Islet precursor cell (in vitro differentiated cells): ENCODE results near the gene SLC25A29.
"Not testable (repeated sequence)": the region's sequence is repeated elsewhere in the genome, so short reads cannot be mapped to it uniquely, and the experiment has no call there.

Experiments
- DNase-seq: peaks from one replicate; pipeline ENCODE4 v3.0.0-alpha.2; 2018

Gene SLC25A29

GRCh38 chr14:100330388-100330931, 24.2 kb upstream of the SLC25A29 start:
- no peak for DNase-seq

GRCh38 chr14:100330007-100330344, 23.7 kb upstream of the SLC25A29 start:
- no peak for DNase-seq

- no peak for DNase-seq
Measured at GRCh38 chr14:100329233-100330006, 23.2 kb upstream of the SLC25A29 start.

DNA sequence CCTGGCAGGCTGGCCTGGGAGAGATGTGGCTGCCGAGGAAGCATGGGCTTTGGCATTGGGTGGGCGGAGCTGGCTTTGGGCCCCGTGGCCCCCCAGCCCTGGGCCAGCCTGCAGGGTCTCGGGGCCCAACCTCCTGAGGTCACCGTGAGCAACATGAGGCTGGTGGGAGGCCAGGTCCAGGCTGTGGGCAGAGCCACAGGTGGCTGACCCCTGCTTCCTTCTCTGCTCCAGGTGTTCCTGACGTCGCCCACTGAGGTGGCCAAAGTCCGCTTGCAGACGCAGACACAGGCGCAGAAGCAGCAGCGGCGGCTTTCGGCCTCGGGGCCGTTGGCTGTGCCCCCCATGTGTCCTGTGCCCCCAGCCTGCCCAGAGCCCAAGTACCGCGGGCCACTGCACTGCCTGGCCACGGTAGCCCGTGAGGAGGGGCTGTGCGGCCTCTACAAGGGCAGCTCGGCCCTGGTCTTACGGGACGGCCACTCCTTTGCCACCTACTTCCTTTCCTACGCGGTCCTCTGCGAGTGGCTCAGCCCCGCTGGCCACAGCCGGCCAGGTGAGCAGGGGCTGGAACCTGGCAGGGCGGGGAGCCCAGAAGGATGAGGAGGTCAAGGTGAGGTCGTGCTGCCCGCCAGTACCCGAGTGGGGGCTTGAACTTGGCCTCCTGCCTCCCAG, 22.4 kb upstream of the SLC25A29 start:
- DNase-seq: no peak

- no peak for DNase-seq
Measured at GRCh38 chr14:100327128-100327527, 20.9 kb upstream of the SLC25A29 start.

- no peak for DNase-seq
Measured at GRCh38 chr14:100325958-100326357, 19.7 kb upstream of the SLC25A29 start.

DNA sequence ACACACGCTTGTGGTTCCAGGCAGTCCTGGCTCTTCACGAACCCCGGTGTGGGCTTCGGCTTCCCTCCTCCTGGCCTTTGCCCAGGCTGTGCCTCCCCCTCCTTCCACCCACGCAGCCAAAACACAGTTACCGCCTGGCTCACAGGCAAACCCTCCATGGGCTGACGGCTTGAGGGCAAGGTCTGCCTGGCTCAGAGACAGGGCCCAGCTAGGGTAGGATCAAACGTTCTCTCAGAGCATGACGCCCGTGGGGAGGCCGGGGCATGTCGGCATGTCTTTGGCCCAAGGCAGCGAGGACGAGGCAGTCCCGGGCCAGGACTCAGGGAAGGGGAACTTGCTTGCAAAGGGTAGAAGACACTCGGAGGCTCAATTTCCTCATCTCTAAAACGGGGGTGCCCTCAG, 19.0 kb upstream of the SLC25A29 start:
- DNase-seq: no peak

DNA sequence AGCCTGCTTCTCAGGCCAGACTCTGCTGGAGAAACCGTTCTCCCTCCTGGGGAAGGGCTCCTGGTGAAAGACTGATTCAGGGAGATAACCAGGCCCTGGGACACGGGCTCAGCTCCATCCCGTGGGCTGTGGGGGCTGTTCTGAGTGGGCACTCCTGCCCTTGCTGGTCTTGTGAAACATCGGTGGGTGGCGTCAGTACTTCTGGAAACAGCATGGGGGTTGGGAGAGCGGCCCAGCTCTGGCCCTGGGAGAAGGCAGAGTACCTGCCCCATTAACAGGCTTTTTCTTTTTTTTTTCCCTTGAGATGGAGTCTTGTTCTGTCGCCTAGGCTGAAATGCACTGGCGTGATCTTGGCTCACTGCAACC, 17.7 kb upstream of the SLC25A29 start:
- DNase-seq: no peak

- DNase-seq: no peak
Measured at GRCh38 chr14:100323121-100323941, 17.1 kb upstream of the SLC25A29 start, which contains the start of gene SLC25A47. SLC25A47 (plus strand) TSS chr14:100323339; CDS start chr14:100323415, 76 bp downstream.

DNA sequence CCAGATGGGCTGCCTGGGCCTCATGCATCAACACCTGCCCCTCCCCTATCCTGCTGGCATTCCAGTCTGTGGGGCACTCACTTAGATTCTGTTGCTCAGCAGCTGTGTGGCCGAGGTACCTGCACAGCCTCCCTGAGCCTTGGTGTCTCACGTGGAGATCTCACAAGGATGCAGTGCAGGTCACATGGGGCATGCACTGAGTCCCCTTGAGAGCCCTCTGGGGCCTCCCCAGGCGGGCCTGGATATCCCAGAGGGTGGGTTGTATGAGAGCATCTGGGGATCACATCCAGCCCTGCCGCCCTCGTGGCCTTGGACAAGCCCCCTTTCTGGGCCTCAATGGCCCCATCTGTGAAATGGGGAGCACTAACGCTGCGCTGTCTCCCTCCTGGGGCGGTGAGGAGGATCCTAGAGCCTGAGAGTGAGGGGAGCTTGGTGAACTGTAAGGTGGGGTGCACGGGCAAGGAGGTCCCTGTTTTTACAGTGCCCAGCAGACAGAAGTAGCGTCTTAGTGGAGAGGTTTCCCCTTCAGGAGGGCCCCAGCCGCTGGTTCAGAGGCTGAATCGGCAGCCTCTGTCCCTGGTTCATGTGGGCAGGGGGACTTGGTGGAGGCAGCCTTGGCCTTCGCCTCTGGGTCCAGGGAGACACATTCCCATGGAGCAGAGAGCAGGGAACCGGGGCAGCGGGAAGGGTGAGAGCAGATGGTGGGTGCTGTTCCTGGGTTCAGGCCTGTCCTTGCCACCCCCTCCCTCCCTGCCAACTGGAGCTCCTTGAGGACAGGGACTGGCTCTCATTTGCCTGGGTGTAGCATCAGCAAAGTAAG, 16.1 kb upstream of the SLC25A29 start:
- no peak for DNase-seq

DNA sequence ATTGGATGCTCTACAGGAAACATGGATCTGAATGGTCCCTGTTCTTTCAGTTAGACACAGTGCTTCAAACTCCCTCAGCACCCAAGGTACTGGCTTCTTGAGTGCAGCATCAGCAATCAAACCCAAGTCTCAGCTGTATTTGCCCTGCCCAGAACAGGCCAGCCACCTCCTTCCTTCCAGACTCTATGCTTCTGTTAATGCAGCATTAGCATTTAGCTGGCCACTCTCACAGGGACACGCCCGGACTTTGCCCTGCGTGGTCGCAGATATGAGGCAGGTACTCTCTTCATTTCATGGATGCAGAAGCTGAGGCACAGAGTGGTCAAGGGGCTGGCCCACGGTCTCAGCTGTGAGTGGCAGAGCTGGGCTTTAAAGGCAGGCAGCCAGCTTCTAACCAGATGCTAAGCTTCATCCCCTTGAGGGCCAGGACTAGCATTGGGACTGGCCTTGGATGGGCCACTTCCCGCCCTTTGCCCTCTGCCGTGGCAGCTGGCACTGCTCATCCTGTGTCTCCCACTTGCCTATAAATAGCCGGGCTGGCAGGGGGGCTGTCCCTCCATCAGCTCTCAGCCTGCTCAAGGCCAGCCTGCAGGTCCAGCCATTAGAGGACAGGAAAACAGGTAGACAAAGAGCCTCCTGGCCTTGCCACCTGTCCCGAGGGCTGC, 15.4 kb upstream of the SLC25A29 start:
- no peak for DNase-seq

GRCh38 chr14:100320157-100320856, 14.1 kb upstream of the SLC25A29 start:
- no peak for DNase-seq

- peak; percentile 85 for DNase-seq
Measured at GRCh38 chr14:100317912-100318808, 11.9 kb upstream of the SLC25A29 start.

DNA sequence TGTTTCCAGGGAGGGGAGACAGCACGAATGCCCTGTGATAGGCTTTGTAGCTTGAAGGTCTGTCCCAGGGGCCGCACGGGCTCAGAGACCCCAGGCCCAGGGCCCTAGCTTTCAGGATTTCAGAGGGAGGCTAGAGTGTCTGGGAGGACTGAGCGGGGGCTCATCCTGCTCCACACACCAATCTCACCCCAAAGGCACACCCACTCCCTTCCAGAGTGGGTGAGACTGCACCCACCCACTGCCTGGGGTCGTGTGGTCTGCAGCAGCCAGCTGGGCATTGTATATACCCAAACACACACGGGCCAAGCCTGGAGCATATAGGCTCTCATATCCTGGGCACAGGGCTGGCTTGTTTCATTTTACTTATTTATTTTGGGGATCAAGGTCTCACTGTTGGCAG, 11.1 kb upstream of the SLC25A29 start:
- no peak for DNase-seq

DNA sequence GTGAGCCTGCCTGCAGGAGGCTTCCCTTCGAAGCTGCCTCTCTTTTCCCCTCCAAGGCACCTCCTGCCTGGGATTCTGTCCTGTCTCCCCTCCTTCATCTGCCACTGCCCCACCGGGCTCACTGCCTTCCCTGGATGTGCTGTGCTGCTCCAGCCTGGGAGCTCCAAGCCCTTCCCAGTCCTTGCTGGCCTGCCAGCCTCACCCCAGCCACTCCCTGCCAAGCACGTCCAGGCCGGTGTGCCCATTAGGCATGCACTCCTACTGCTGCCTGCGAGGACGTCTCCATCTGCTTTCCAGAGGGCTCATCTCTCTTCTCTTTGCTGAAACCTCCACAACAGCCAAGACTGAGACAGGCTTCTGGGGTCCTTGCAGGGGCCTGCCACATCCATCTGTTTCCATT, 8.5 kb upstream of the SLC25A29 start:
- no peak for DNase-seq

- DNase-seq: no peak
Measured at GRCh38 chr14:100313464-100314230, 7.4 kb upstream of the SLC25A29 start.

DNA sequence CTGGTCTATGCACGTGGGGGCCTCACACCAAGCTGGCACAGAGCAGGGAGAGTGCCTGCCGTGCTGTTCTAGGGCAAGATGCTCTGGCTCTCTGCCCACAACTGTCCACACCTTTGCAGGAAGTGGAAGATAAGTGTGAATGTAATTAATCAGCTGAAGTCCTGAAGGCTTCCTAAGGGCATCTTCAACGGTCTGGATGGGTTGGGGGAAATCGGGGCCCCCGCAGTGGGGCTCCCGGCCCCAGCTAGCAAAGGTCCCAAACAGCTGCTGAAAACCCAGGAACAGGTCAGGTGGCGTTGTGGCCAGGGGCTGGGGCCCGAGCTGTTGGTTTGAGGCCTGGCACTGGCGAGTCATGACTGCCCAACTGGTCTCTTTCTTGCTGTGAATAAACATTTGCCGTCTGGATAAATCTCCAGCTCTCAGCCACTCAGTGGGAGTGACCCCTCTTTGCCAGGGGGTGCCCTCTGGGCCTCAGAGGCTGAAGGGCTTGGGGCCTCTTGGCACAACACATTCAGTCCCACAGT, 6.7 kb upstream of the SLC25A29 start:
- DNase-seq: no peak

DNA sequence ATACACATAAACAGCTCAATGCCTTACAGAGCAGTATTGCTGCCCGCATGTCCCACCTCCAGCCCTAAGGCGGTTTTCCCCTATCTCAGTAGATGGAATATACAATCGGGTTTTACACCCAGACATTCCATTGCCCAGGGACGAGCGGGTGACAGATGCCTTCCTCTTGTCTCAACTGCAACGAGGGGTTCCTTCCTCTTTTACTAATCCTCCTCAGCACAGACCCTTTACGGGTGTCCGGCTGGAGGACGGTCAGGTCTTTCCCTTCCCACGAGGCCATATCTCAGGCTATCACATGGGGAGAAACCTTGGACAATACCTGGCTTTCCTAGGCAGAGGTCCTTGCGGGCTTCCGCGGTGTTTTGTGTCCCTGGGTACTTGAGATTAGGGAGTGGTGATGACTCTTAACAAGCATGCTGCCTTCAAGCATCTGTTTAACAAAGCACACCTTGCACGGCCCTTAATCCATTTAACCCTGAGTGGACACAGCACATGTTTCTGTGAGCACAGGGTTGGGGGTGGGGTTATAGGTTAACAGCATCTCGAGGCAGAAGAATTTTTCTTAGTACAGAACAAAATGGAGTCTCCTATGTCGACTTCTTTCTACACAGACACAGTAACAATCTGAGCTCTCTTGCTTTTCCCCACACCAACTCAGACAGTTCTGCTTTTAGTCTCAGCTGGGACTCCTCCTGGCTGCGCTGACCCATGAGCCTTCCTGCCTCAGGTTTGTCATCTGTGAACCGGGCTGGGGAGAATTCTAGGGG, 6.0 kb upstream of the SLC25A29 start:
- not testable (repeated sequence) for DNase-seq
